Measurements from ENCODE around the gene DGCR2. TPM values are rescaled to one million over a fixed set of nuclear protein-coding genes. Genes with fewer than 3 reads are reported as not detected.
"Not testable (repeated sequence)": the region's sequence is repeated elsewhere in the genome, so short reads cannot be mapped to it uniquely, and the experiment has no call there.

The DGCR2 gene
- total RNA-seq, 1 donor from 2014 or later: 68.7 TPM

- Mint-ChIP-seq H3K4me3 (ENCODE audit: unreplicated experiment) (no peak overlapping the region), H3K9me3 (ENCODE audit: unreplicated experiment) (no peaks in the 10 kb centered on the region), H3K36me3 (ENCODE audit: unreplicated experiment) (no peaks in the 10 kb centered on the region), H3K4me1 (ENCODE audit: low read depth, unreplicated experiment) (peaks cover 7% of the 10 kb centered on the region), H3K27ac (ENCODE audit: unreplicated experiment) (peak overlapping the region; percentile 24), H3K27me3 (ENCODE audit: unreplicated experiment) (peaks cover 3% of the 10 kb centered on the region)
- TF ChIP-seq, protein P1, sequence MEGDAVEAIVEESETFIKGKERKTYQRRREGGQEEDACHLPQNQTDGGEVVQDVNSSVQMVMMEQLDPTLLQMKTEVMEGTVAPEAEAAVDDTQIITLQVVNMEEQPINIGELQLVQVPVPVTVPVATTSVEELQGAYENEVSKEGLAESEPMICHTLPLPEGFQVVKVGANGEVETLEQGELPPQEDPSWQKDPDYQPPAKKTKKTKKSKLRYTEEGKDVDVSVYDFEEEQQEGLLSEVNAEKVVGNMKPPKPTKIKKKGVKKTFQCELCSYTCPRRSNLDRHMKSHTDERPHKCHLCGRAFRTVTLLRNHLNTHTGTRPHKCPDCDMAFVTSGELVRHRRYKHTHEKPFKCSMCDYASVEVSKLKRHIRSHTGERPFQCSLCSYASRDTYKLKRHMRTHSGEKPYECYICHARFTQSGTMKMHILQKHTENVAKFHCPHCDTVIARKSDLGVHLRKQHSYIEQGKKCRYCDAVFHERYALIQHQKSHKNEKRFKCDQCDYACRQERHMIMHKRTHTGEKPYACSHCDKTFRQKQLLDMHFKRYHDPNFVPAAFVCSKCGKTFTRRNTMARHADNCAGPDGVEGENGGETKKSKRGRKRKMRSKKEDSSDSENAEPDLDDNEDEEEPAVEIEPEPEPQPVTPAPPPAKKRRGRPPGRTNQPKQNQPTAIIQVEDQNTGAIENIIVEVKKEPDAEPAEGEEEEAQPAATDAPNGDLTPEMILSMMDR (IDR thresholded peaks at IDR 0.05; ENCODE audit: partially characterized antibody, unreplicated experiment): no peak
- no peak for DNase-seq
These were observed 118.7 kb downstream of the DGCR2 start for GRCh38 chr22:19003508-19003907.

- DNase-seq: no peak
- TF ChIP-seq, protein P1 (IDR thresholded peaks at IDR 0.05; ENCODE audit: partially characterized antibody, unreplicated experiment): no peak
- Mint-ChIP-seq H3K4me1 (ENCODE audit: low read depth, unreplicated experiment) (peaks cover 7% of the 10 kb centered on the region), H3K4me3 (ENCODE audit: unreplicated experiment) (peak overlapping the region; percentile 70), H3K27me3 (ENCODE audit: unreplicated experiment) (peaks cover 3% of the 10 kb centered on the region), H3K9me3 (ENCODE audit: unreplicated experiment) (no peaks in the 10 kb centered on the region), H3K36me3 (ENCODE audit: unreplicated experiment) (no peaks in the 10 kb centered on the region), H3K27ac (ENCODE audit: unreplicated experiment) (peak overlapping the region; percentile 82)
These were observed 119.6 kb downstream of the DGCR2 start for GRCh38 chr22:19002684-19003038.

GRCh38 chr22:19001204-19001603, 121.0 kb downstream of the DGCR2 start:
- Mint-ChIP-seq H3K4me3 (ENCODE audit: unreplicated experiment) (no peak overlapping the region), H3K27ac (ENCODE audit: unreplicated experiment) (no peak overlapping the region), H3K9me3 (ENCODE audit: unreplicated experiment) (no peaks in the 10 kb centered on the region), H3K27me3 (ENCODE audit: unreplicated experiment) (peaks cover 5% of the 10 kb centered on the region), H3K36me3 (ENCODE audit: unreplicated experiment) (peaks cover 4% of the 10 kb centered on the region), H3K4me1 (ENCODE audit: low read depth, unreplicated experiment) (peaks cover 7% of the 10 kb centered on the region)
- no peak for DNase-seq
- TF ChIP-seq, protein P1 (IDR thresholded peaks at IDR 0.05; ENCODE audit: partially characterized antibody, unreplicated experiment): no peak

- H3K27ac Mint-ChIP-seq (ENCODE audit: unreplicated experiment); H3K4me3 Mint-ChIP-seq (ENCODE audit: unreplicated experiment); H3K27me3 Mint-ChIP-seq (ENCODE audit: unreplicated experiment): not testable (repeated sequence)
These were observed 122.1 kb downstream of the DGCR2 start for GRCh38 chr22:19000106-19000505.

DNA sequence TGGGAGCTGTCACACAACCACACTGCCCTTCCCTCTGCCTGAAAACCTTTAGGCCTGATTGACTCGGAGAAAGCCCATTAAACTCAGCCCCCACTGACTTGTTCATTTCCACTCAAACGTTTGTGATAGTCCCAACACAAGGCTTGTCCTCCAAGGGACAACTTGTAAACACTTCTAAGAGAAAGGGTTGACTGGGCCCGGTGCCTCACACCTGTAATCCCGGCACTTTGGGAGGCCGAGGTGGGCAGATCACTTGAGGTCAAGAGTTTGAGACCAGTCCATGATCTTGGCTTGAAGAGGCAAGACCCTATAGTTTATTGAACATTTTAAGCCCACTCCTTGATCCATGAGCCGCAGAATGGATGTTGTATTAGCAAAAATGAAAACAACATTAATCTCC, 122.8 kb downstream of the DGCR2 start:
- peaks cover 5% of the 10 kb centered on the region for H3K27me3 Mint-ChIP-seq (ENCODE audit: unreplicated experiment)
- no peak overlapping the region for H3K27ac Mint-ChIP-seq (ENCODE audit: unreplicated experiment)
- peaks cover 12% of the 10 kb centered on the region for H3K4me1 Mint-ChIP-seq (ENCODE audit: low read depth, unreplicated experiment)
- H3K4me3 Mint-ChIP-seq (ENCODE audit: unreplicated experiment): no peak overlapping the region
- peaks cover 4% of the 10 kb centered on the region for H3K36me3 Mint-ChIP-seq (ENCODE audit: unreplicated experiment)
- H3K9me3 Mint-ChIP-seq (ENCODE audit: unreplicated experiment): no peaks in the 10 kb centered on the region
- no peak for DNase-seq
- TF ChIP-seq, protein P1 (IDR thresholded peaks at IDR 0.05; ENCODE audit: partially characterized antibody, unreplicated experiment): no peak

More at GRCh38 chr22:19000106-19000505, 122.1 kb downstream of the DGCR2 start:
- H3K9me3 Mint-ChIP-seq (ENCODE audit: unreplicated experiment); H3K36me3 Mint-ChIP-seq (ENCODE audit: unreplicated experiment); H3K4me1 Mint-ChIP-seq (ENCODE audit: low read depth, unreplicated experiment); DNase-seq: not testable (repeated sequence)

DNA sequence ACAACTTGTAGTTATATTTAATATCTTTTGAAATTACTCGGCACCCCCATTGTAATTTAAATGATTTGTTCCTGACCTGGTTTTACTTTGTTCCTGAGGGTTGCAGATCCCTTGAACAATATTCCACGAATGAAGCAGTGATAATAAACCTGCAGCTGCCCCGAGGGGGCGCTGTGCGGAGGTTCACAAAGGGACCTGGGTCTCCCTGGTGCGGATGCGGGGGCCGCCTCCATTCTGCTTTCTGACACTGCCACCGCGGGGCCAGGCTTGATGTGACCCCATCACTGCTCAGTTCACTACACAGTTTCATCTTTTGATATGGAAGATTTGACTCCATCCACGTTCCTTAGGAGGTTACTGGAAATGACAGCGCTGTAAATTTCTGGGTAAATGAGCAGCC, 123.2 kb downstream of the DGCR2 start:
- Mint-ChIP-seq H3K9me3 (ENCODE audit: unreplicated experiment) (no peaks in the 10 kb centered on the region), H3K27ac (ENCODE audit: unreplicated experiment) (no peak overlapping the region), H3K36me3 (ENCODE audit: unreplicated experiment) (peaks cover 4% of the 10 kb centered on the region), H3K4me3 (ENCODE audit: unreplicated experiment) (no peak overlapping the region), H3K4me1 (ENCODE audit: low read depth, unreplicated experiment) (peaks cover 14% of the 10 kb centered on the region), H3K27me3 (ENCODE audit: unreplicated experiment) (peaks cover 7% of the 10 kb centered on the region)
- peak; percentile 45 for DNase-seq
- TF ChIP-seq, protein P1 (IDR thresholded peaks at IDR 0.05; ENCODE audit: partially characterized antibody, unreplicated experiment): peak; percentile 62

All from glutamatergic neuron (in vitro differentiated cells).